Skin epidermis (tissue), 12 donors: Measurements from ENCODE around the gene EVL.
"Not testable (repeated sequence)": the region's sequence is repeated elsewhere in the genome, so short reads cannot be mapped to it uniquely, and the experiment has no call there.

ENCODE experiments used
- H3K27ac ChIP-seq, 21 experiments: fragments of 200-600 bp; sonication (generic) in 11 of 21; one replicate each; pipeline ENCODE4 v1.5.0; 2020; ENCODE audit warnings: mild to moderate bottlenecking in 3 of 21, inconsistent platforms in 2 of 21, moderate library complexity in 2 of 21
- H3K4me3 ChIP-seq, 7 experiments: fragments of 200-600 bp; sonication (generic) in 2 of 7; one replicate each; pipeline ENCODE4 v1.5.0; 2020; ENCODE audit warnings: inconsistent platforms in 2 of 7, mild to moderate bottlenecking in 2 of 7, moderate library complexity in 1 of 7

The EVL gene, protein sequence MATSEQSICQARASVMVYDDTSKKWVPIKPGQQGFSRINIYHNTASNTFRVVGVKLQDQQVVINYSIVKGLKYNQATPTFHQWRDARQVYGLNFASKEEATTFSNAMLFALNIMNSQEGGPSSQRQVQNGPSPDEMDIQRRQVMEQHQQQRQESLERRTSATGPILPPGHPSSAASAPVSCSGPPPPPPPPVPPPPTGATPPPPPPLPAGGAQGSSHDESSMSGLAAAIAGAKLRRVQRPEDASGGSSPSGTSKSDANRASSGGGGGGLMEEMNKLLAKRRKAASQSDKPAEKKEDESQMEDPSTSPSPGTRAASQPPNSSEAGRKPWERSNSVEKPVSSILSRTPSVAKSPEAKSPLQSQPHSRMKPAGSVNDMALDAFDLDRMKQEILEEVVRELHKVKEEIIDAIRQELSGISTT

DNA sequence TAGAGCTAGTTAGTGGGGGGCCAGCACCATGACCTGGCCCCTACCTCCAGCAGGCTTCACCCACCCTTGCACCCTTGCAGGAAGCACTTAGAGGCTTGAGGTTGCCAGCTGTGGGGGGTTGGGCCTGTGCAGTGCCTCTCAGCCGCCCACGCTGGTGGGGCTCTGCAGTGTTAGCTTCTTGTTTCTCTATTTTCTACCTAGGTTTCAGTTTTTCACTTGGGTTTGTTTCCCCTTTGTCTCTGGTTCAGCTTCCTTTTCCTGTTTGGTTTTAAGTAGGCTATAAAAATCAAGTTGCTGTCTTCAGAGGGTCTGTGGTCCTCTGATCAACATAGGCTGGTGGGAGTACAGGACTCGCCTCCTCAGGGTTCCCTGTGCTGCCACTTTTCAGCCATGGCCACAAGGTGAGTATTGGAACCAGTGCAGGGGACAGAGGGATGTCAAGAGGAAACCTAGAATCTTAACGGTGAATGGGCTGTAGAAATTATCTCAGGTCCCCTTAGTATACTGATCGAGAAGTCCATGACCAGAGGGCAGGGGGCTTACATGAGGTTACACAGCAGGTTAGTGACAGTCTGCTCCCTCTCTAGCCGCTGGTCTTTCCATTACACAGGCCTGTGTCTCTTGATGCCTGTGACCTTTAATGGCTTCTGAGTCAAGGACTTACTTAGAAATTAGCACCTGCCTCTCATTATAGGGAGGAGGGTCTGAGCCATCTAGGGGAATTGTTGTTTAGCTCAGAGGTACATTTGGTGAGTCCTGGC lies at the start of gene EVL:
TSS of gene EVL (plus strand) at position 312 of the 761 bp plus-strand sequence. CDS start at position 391, 79 bp downstream.
- H3K4me3 ChIP-seq, result peak within 1 kb of the TSS; percentile 9 to 32 (median 22)
- peak within 1 kb of the TSS in 19 of 21 experiments; percentile 36 to 94 (median 74) for H3K27ac ChIP-seq

DNA sequence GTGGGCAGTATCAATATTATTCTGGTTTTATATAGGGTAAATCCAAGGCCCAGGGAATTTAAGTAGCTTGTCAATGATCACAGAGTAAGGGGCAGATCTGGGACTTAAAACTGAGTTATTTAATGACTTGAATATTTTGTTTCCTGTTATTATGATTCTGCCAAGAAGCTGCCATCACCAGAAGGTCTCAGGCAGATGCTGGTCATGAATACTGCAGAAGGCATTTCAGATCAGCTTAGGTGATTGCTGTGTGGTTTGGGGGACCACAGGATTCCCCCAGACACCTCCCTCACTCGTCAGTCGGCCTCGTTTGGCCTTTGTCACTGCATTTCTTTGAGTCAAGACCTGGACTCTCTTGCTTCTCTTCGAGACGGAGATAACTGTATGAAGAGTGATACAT lies 47.7 kb upstream of the EVL start:
- no peak overlapping the region for H3K27ac ChIP-seq
- H3K4me3 ChIP-seq, result no peak overlapping the region

- no peak overlapping the region for H3K27ac ChIP-seq
- no peak overlapping the region for H3K4me3 ChIP-seq
These were observed 47.2 kb upstream of the EVL start for GRCh38 chr14:100018054-100018453.

DNA sequence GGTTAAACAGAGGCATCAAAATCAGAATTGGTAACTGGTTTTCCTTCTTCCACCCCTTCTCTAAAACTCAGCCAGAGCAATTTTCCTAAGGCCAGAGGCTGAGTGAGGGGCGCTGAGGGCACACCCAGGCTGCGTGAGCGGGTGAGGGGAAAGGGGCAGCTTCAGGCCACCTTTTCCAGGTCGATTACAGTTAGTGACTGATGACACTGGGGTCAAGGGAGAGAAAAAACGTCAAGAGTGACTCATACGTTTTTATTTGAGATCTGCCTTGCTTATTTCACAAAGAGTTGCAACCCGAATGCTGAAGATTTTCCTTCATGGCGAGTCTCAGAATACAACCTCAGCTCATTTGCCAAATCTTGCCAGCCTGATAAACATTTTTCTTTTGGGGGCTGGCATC lies 46.7 kb upstream of the EVL start:
- no peak overlapping the region for H3K27ac ChIP-seq
- no peak overlapping the region for H3K4me3 ChIP-seq

DNA sequence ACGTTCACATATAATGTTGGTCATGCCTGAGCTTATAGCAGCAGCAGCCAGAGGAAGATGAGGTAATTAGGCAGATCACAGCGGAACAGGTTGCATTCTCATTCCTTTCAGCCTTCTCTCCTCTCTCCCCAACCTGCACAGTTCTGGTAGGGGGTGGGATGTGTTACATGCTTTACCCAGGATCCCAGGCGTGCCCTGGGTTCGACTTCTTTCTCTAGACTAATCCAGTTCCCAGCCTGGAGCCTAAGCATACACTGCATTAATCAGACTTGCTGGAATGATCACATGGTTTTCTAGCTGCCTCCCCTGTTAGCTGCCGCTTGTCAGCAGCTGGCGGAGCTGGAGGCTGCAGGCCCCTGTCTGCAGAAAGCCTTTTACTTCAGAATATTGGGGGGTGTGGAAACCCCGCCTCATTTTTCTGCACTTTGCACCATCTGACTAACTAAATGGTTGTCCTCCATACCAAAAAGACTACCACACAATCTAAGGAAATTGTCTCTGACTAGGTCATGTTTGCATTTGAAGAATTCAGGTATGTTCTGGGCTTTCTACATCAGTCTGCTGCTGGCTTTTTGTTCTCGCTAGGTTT lies 46.0 kb upstream of the EVL start:
- H3K4me3 ChIP-seq, result no peak overlapping the region
- H3K27ac ChIP-seq, result no peak overlapping the region

- H3K4me3 ChIP-seq, result no peak overlapping the region
- no peak overlapping the region for H3K27ac ChIP-seq
These were observed 44.6 kb upstream of the EVL start for GRCh38 chr14:100020629-100021028.

- peak overlapping the region in 2 of 21 experiments; percentile 22 to 23 for H3K27ac ChIP-seq
- no peak overlapping the region for H3K4me3 ChIP-seq
These were observed 42.3 kb upstream of the EVL start for GRCh38 chr14:100022772-100023451.

- no peak overlapping the region for H3K27ac ChIP-seq
- no peak overlapping the region for H3K4me3 ChIP-seq
These were observed 40.1 kb upstream of the EVL start for GRCh38 chr14:100025111-100025510.

- H3K27ac ChIP-seq, result no peak overlapping the region
- H3K4me3 ChIP-seq, result no peak overlapping the region
These were observed 37.3 kb upstream of the EVL start for GRCh38 chr14:100027771-100028490.

- Histone ChIP-seq H3K4me3 (no peak overlapping the region), H3K27ac (no peak overlapping the region)
These were observed 36.1 kb upstream of the EVL start for GRCh38 chr14:100028990-100029677.

DNA sequence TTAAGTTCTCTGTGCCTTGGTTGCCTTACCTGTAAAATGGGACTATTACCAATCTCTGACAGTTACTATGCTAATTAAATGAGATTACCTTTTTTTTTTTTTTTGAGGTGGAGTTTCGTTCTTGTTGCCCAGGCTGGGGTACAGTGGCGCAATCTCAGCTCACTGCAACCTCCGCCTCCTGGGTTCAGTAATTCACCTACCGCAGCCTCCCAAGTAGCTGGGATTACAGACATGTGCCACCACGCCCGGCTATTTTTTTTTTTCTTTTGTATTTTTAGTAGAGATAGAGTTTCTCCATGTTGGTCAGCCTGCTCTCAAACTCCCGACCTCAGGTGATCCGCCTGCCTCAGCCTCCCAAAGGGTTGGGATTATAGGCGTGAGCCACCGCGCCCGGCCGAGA lies 35.2 kb upstream of the EVL start:
- H3K4me3 ChIP-seq, result not testable (repeated sequence)
- peak overlapping the region in 10 of 21 experiments; percentile 22 to 71 (median 38) for H3K27ac ChIP-seq

DNA sequence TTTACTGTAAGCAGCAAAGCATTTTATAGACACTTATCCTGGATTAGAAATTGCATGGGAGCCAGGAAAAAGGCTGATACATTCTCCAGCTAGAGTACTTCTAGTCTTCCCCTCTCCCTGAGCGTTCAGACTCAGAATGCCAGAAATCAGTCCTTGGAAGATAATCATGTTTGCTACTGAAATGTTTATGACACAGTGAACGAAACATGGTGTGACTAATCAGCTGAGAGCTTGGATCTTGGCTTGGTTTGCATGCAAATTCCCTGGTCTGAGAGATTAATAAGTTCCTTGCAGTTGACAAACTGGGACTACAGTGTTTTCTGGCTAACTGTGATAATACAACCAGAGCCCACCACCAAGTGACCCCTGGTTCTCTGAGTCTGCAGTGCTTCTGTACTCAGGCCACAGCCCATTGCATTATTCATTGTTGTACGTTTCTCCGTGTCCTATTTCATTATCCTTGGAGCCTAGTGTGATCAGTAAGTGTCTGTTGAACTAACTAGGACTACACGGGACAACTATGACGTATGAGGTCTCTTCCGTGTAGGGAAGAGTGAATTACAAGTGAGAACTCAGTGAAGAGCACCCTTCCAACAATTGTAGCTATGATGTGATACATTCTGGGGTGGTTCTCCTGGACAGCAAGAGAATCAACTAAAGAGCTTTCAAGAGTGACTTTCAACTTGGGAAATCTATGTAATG lies 34.6 kb upstream of the EVL start:
- Histone ChIP-seq H3K27ac (peak overlapping the region in 15 of 21 experiments; percentile 6 to 75 (median 41)), H3K4me3 (no peak overlapping the region)

DNA sequence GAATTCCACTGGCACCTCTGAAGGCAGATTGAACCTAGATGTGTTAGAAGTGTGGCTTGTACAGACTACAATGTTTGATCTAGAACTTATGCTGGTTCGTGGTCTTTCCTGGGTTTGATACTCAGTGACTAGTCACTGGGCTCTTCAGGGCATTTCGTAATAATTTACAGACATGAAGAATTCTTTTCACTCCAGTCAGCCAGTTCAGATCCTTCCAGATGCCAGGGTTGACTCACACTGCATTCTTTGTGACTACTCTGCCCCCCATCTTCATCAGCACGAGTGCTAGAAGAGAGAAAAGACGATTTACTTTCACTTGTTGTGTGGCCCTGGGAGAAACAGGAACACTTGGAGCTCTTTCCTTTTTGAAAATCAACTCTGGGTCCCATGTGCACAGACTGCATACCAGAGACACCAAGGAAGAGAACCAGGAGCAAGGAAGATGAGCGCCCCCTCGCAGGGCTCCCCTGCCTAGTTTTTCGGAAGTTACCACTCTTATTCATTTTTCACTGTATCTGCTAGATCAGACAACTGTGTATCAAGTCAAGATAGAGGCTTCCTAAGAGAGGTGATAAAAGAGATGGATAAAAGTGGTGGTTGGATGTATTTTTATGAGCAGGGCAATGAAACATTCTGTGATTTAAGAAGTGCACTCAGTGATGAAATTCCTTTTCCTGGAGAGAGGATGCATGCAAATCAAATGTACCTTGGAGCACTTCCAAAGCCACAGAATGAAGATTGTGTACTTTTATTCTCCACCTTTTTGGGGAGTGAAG lies 33.5 kb upstream of the EVL start:
- Histone ChIP-seq H3K27ac (peak overlapping the region in 16 of 21 experiments; percentile 2 to 75 (median 40)), H3K4me3 (peak overlapping the region in 1 of 7 experiments; percentile 14)

DNA sequence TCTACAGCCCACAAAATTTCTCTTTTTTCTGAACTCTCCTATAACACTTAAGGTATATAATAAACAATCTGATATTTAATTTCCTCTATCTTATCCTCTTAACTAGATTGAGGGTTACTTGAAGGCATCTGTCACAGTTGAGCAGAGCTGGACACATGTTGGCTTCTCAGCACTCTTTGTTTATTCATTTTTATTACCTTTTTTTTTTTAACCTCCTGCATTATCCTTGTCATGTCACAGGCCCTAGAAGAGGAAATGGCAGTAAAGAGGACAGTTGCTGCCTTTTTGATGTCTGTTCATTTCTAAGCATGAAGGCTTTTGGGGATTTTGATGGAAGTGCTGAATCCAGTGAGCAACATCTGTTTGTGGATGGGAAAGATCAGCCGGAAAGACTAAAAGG lies 32.5 kb upstream of the EVL start:
- H3K4me3 ChIP-seq, result no peak overlapping the region
- H3K27ac ChIP-seq, result no peak overlapping the region

DNA sequence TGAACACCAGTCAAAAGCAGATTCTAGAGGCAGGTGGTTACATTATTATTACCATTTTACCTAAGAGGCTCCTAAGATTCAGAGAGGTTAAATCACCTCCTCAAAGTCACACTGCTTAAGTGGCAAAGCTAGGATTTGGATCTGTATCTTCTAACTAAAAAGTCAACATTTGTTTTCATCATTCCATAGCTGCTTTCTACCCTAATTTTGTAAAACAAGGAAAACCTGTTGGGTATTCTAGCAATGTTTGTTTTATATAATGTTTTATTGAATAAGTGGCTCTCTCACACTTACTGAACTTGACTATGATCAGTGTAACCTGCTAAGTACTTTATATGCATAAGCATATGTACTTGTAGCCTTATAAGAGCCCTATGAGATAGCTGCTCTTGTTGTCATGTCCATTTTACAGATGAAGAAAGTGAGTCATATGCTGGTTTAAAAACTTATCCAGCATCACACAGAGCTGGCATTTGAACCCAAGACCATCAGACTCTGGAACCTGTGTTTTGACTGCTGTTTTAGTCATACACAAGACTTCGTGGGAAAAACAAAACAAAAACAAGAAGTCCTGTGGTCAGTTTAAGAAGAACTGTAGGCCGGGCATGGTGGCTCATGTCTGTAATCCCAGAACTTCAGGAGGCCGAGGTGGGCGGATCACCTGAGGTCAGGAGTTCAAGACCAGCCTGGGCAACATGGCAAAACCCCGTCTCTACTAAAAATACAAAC lies 31.7 kb upstream of the EVL start:
- Histone ChIP-seq H3K27ac (no peak overlapping the region), H3K4me3 (no peak overlapping the region)

DNA sequence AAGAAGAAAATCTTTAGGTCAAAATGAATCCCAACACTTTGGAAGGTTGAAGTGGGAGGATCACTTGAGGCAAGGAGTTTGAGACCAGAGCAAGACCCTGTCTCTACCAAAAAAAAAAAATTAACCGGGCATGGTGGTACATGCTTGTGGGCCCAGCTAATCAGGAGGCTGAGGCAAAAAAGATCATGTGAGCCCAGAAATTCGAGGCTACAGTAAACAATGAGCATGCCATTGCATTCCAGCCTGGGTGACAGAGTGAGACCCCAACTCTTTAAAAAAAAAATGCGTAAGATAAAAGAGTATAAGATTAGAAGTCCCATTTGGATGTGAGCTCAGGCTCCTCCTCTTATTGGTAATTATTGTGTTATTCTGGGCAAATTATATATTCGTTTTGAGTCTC lies 30.8 kb upstream of the EVL start:
- no peak overlapping the region for H3K4me3 ChIP-seq
- H3K27ac ChIP-seq, result no peak overlapping the region
